Right ventricle myocardium superior (tissue), 1 donor: Measurements from ENCODE around the gene DISC1. TPM values are rescaled to one million over a fixed set of nuclear protein-coding genes. Genes with fewer than 3 reads are reported as not detected.
A peak's percentile ranks its signal among the peaks of the same experiment; 100 is the strongest.
"Not testable (repeated sequence)": the region's sequence is repeated elsewhere in the genome, so short reads cannot be mapped to it uniquely, and the experiment has no call there.

Experiments used
- ATAC-seq: fragments of 200-7000 bp; cut with Tn5 transposase; one replicate; pipeline ENCODE4 v1.9.1; 2020; ENCODE audit warnings: mild to moderate bottlenecking; ENCODE audit not compliant: poor library complexity
- DNase-seq: peaks from one replicate; pipeline ENCODE4 v3.0.0-alpha.2; 2020
- intact Hi-C: fragments of 100-400 bp; cut with DNase I; formaldehyde crosslinking; loops from one replicate; pipeline ENCODE4 v1.11.2; 2022
- total RNA-seq: library from RNA; stranded (reverse); fragmentation: NEBNext Ultra II Directional; extraction: Animal tissue kit (Norgen Biotek cat#: 25700); gene quantifications from one replicate; pipeline ENCODE4 v1.2.1, GENCODE V29; 2021
- donor health status: DM: no; HTN: yes; CAD: no; lungs with severe emphysema.

The DISC1 gene
- total RNA-seq, 1 donor from 2014 or later, result 3.0 TPM

DNA sequence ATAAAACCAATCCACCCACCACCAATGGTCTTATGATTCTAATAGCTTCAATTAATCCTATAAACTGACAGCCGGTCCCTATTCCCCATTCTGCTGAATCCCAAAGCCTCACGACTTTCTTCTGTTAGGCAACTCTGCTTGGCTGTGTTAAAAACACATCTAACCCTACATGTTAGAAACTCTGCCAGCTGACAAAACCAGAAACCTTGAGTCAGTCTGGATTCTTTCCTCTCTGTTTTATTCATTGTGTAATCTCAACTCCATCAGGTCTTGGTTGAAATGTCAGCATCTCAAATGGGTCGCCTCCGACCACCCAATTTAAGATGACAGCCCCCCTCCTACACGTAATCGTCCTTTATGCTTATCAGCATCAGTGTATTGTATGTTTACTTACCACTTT is 312.1 kb downstream of the DISC1 start:
- intact Hi-C loops, result loop anchor here (5.0 to 10.0 kb wide), 2 partner anchors 71 to 376 kb away; no protein-coding TSS in a partner anchor
- ATAC-seq (no peak), DNase-seq (no peak)

GRCh38 chr1:231939118-231939517 is 312.5 kb downstream of the DISC1 start:
- DNase-seq (no peak), ATAC-seq (no peak)
- intact Hi-C loops, result loop anchor here (5.0 to 10.0 kb wide), 2 partner anchors 72 to 376 kb away; no protein-coding TSS in a partner anchor

- intact Hi-C loops, result no loop called here
- no peak for ATAC-seq
These were observed 313.5 kb downstream of the DISC1 start for GRCh38 chr1:231940116-231940515.

DNA sequence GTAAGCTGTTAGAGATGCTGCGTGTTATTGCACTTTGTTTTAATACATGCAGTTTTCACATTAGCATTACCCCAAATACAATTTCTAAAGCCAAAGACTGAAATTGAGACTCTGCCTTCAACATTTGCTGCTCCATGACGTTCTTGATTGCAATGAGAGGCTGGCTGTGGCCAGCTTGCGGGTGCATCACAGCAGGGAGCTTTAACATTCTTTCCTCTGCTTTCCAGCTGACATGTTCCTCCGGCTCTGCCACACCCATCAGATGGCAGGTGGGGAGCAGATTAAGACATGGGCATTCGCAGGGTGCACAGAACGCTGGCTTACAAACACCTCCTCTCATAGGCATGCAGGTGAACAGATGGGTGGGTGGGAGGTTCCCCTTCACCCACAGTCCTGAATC is 314.1 kb downstream of the DISC1 start:
- DNase-seq (no peak), ATAC-seq (no peak)
- intact Hi-C loops, result no loop called here

More at GRCh38 chr1:231940116-231940515, 313.5 kb downstream of the DISC1 start:
- DNase-seq, result no peak

- ATAC-seq (no peak), DNase-seq (no peak)
- intact Hi-C loops, result no loop called here
These were observed 316.5 kb downstream of the DISC1 start for GRCh38 chr1:231943084-231943483.

DNA sequence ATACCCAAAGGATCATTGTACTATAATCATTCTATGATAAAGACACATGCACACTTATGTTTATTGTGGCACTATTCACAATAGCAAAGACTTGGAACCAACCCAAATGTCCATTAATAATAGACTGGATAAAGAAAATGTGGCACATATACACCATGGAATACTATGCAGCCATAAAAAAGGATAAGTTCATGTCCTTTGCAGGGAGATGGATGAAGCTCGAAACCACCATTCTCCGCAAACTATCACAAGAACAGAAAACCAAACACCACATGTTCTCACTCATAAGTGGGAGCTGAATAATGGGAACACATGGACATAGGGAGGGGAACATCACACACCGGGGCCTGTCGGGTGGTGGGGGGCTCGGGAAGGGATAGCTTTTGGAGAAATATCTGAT is 321.5 kb downstream of the DISC1 start:
- ATAC-seq, DNase-seq, intact Hi-C loops: not testable (repeated sequence)

DNA sequence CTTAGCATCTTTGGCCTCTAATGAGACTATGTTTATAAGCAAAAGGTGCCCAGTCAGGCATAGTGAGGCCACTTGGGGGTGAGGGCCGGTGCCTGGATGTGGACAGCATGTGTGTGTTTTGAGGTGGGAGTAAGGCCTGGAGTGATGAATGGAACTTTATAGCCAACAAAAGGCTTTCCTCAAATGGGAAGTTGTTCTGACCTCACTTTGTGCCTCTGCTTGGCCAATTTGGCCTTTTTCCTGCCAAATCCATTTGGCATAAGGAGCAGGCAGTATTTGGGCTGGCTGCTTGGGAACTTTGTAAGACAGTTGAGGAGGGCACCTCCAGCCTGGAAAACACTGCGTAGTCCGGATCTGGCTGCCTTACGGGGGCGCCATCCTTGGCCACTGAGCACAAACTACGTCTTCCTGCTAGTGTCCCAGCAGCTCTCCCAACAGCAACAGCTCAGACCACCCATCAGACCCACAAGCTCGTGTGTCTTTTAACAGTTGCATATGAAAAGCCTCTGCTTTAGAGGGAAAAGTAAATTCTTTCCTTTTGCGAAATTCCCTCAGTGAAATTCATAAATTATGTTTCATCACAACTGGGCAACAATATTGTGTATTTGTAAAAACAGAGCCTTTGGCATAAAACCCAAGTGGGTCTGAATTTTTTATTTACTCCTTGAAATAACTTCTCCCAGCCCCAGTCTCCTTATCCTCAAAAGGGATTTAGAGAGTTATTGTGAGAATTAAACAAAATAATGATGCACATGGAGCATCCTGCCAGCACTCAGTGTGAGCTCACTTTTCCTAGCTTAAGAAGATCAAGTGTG is 322.9 kb downstream of the DISC1 start:
- peak; percentile 57 for DNase-seq
- ATAC-seq, result peak; percentile 76
- intact Hi-C loops, result no loop called here

- ATAC-seq, result no peak
These were observed 323.9 kb downstream of the DISC1 start for GRCh38 chr1:231950331-231951128.

GRCh38 chr1:231951374-231951773 is 324.8 kb downstream of the DISC1 start:
- ATAC-seq, result no peak

More at GRCh38 chr1:231950331-231951128, 323.9 kb downstream of the DISC1 start:
- intact Hi-C loops, result no loop called here
- DNase-seq, result no peak

DNA sequence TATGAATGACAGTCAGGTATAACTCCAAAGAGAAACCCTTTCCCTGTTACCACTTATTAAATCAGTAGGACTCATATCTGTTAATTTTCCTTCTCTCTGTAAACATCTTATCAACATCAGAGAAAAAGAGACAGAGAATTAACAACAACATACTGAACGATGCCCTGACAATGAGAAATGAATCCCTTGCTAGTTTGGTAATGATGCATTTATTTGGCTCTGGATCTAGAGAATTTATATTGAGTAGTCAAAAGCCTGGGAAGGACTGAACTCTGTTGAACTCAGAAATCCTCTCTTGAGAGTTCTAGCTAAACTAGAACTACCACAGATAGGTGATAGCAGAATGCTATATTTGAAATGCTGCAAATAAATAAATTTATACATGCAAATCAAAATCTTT is 325.6 kb downstream of the DISC1 start:
- no peak for DNase-seq
- intact Hi-C loops, result no loop called here
- no peak for ATAC-seq

More at GRCh38 chr1:231951374-231951773, 324.8 kb downstream of the DISC1 start:
- intact Hi-C loops, result no loop called here
- no peak for DNase-seq

DNA sequence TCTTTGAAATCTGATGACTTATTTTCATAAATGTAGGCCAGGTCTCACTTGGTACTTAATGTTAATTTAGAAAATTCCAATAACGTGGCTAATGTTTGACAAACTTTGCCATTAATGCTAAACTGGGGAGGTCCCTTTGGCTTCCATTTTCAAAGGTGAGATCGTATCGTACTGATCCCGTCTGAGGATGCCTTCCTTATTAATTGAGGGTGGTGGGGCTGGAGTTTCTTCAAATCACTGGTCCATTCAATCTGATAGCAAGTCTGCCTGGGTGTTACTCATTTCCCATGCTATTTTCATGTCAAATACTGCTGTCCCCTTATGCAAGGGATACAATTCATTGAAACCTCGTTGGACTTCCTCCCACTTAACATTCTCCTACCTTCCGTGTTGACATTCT is 327.1 kb downstream of the DISC1 start:
- ATAC-seq (no peak), DNase-seq (no peak)
- intact Hi-C loops, result no loop called here

DNA sequence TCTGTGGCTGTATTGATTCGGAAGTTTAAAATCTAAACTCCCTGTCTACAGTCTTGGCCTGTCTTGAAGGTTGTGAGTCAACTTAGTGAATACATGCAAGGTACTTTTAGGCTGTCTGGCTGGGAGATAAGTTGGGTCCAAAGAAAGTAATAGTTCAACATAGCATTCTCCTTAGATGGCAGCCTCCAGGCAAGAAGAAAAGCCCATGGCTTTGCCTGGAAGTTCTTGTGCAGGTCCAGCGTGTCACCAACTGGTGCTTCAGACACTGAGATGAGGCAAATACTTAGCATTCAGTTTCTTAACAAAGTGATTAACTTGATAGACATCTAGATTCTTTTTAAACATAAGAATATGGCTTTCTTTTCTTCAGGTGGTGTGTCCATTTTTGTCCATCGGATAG is 328.2 kb downstream of the DISC1 start:
- intact Hi-C loops, result no loop called here
- no peak for DNase-seq
- no peak for ATAC-seq

DNA sequence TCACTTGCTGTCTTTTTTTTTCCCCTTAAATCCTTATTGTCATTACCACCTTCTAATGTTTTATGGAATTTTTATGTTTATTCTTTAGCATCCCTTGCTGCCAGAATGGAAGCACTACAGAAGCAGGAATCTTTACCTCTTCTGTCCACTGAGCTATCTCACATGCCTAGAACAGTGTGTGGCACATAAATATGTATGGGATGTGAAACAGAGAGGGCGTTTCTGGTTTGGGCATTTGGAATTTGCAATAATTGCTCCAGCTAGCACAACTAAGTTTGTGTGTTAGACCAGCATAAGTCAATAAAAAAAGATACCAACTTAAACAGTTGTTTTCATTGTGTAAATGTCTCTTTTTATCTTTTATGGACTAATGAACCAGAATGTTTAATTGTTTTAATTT is 330.8 kb downstream of the DISC1 start:
- no peak for DNase-seq
- intact Hi-C loops, result no loop called here

DNA sequence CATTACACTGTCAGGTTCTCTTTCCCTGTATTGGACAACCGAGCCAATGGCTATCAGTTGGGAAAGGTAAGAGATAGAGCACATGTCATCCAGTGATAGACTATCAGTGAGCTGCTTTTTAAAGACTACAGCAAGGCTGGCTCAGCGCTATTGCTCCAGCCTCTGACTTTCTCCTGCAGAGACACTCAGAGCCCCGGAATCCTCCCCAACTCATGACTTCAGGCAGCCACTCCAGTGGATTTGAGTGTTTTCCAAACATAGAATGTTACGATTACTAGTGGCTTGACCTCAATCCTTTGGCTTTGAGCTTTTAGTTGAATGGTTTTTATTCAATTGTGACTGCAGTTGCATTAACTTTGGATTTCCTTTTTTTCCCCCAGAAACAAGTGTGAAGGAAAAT is 331.9 kb downstream of the DISC1 start:
- ATAC-seq (no peak), DNase-seq (no peak)
- intact Hi-C loops, result no loop called here

More for the DNA sequence above, 330.8 kb downstream of the DISC1 start:
- no peak for ATAC-seq

DNA sequence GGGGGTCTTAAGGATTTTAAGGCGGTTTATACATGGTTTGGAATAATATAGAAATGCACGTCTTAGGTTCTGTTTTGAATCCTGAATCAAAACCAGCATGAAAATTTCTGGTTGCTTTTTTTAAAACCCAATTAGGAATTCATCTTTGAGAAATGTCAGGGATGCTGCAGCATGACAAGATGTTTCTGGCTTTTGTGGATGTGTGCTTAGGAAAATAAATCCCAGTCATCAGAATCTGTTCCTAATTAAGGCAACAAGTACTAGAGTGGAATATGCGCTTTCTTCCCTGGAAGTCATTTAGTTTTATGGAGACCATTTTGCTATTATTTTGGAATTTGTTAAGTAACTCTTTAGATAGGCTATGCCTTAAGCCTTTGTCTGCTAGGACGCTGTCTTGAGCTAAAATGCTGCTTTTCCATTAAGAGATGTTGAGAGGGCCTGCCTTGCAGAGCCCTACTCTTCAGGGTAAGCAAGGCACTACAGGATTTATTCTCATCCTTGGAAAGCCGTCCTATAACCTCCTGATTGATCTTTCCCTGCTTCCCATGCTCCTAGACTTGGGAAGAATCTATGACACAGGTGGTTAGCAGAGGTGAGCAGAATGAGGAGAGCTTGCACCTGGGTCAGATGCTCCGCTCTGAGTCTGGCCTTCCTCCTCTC is 332.8 kb downstream of the DISC1 start:
- no peak for ATAC-seq
- intact Hi-C loops, result no loop called here
- DNase-seq, result no peak

- ATAC-seq, intact Hi-C loops, DNase-seq: not testable (repeated sequence)
These were observed 335.2 kb downstream of the DISC1 start for GRCh38 chr1:231961801-231962200.

- DNase-seq (no peak), ATAC-seq (no peak)
- intact Hi-C loops, result no loop called here
These were observed 336.0 kb downstream of the DISC1 start for GRCh38 chr1:231962636-231963035.

GRCh38 chr1:231964241-231964640 is 337.7 kb downstream of the DISC1 start:
- DNase-seq (no peak), ATAC-seq (no peak)
- intact Hi-C loops, result no loop called here

DNA sequence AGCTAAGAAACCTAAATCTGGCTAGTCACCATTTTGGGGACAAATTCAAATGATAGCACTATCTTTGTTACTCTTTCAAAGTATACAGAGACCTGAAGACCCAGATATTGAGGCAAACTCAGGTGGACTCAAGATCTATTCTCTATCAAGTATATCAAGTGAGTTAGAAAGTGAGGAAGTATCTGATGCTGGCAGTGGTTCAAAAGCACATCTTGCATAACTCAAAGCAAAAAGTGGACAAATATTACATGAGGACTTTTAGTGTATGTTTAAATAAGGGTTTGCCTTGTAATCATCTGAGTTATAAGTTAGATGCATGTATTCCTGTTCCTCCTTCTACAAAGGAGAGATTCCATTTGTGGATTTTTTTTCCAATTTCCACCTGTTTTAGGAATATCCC is 338.4 kb downstream of the DISC1 start:
- intact Hi-C loops, result no loop called here
- ATAC-seq, result no peak
- no peak for DNase-seq
